HCT116 (cell line): Measurements from ENCODE around the gene PDE8A. TPM values are rescaled to one million over a fixed set of nuclear protein-coding genes. Genes with fewer than 3 reads are reported as not detected.

ENCODE experiments used
- ATAC-seq: fragments of 200-7000 bp; cut with Tn5 transposase; 2 replicates; pipeline ENCODE4 v1.9.1; 2020; ENCODE audit warnings: mild to moderate bottlenecking, moderate library complexity
- BruUV-seq: library from RNA; stranded (reverse); fragments of 400-500 nt; replicated peaks from 2 replicates; lab custom pipeline; 2021; lab: Mats Ljungman, UMichigan
- CTCF ChIA-PET: fragments of 300-600 bp; sonication (Branson Sonifier 250); formaldehyde crosslinking; loops from one replicate; lab custom pipeline; 2021; ENCODE audit warnings: antibody characterized with exemption; lab: Charles Lee
- POLR2A ChIA-PET: fragments of 300-600, 350-600 bp; sonication (Branson Sonifier 250); formaldehyde crosslinking; loops from one replicate; lab custom pipeline; 2021; ENCODE audit warnings: antibody characterized with exemption; lab: Charles Lee
- RAD21 ChIA-PET, 2 experiments: fragments of 300-600 bp; sonication (Branson Sonifier 250); formaldehyde crosslinking; loops; one replicate each; lab custom pipeline; 2023; ENCODE audit warnings: low total read pairs in 2 of 2; ENCODE audit not compliant: uncharacterized antibody in 2 of 2, unreplicated experiment in 2 of 2, low non-redundant PET in 1 of 2; lab: Charles Lee
- DNase-seq: peaks from one replicate; pipeline ENCODE4 v3.0.0-alpha.2; 2010; ENCODE audit warnings: low read depth, low spot score
- H2AFZ ChIP-seq: fragments of 200-600 bp; shearing (Covaris generic), sonication (generic); 2 replicates; pipeline ENCODE4 v1.6.1; 2017; ENCODE audit warnings: low read depth, mixed run types, mixed read lengths, antibody characterized with exemption, low read length; ENCODE audit not compliant: poor library complexity, severe bottlenecking
- H3K27ac ChIP-seq: 2 replicates; pipeline ENCODE4 v1.5.1; 2012; ENCODE audit warnings: low read depth, low read length
- H3K27me3 ChIP-seq: fragments of 200-600 bp; sonication (generic); 2 replicates; pipeline ENCODE4 v1.6.1; 2016; ENCODE audit warnings: mixed run types, low read length, mixed read lengths; ENCODE audit not compliant: insufficient read depth
- H3K36me3 ChIP-seq, 2 experiments: fragments of 200-500 bp in 1 of 2; fragments of 200-600 bp in 1 of 2; sonication (Bioruptor generic) in 1 of 2; sonication (generic) in 1 of 2; 2 replicates each; pipeline versions ENCODE4 v1.5.1 to v1.6.1; 2014 to 2016; ENCODE audit warnings: low read length in 2 of 2, inconsistent platforms in 1 of 2, mixed read lengths in 1 of 2, mixed run types in 1 of 2; ENCODE audit not compliant: insufficient read depth in 2 of 2, control insufficient read depth in 1 of 2
- H3K4me1 ChIP-seq, 2 experiments: fragments of 200-600 bp in 1 of 2; sonication (generic) in 1 of 2; 2 replicates each; pipeline versions ENCODE4 v1.5.1 to v1.6.1; 2012 to 2017; ENCODE audit warnings: low read length in 2 of 2, inconsistent platforms in 1 of 2, mild to moderate bottlenecking in 1 of 2, mixed read lengths in 1 of 2, mixed run types in 1 of 2, moderate library complexity in 1 of 2; ENCODE audit not compliant: insufficient read depth in 2 of 2, control insufficient read depth in 1 of 2
- H3K4me2 ChIP-seq: fragments of 200-600 bp; sonication (generic); 2 replicates; pipeline ENCODE4 v1.6.1; 2017; ENCODE audit warnings: mixed run types, low read length, mixed read lengths
- H3K4me3 ChIP-seq, 2 experiments: fragments of 200-600 bp in 1 of 2; sonication (generic) in 1 of 2; replicated peaks in 1 of 2; 2 replicates each; pipeline ENCODE4 v1.5.1; 2011 to 2016; ENCODE audit warnings: low read length in 2 of 2, control low read depth in 1 of 2, low read depth in 1 of 2, mild to moderate bottlenecking in 1 of 2, mixed read lengths in 1 of 2, mixed run types in 1 of 2
- H3K79me2 ChIP-seq: fragments of 200-600 bp; sonication (generic); 2 replicates; pipeline ENCODE4 v1.6.1; 2017; ENCODE audit warnings: mild to moderate bottlenecking, mixed run types, low read length, moderate library complexity, mixed read lengths; ENCODE audit not compliant: insufficient read depth
- H3K9ac ChIP-seq: fragments of 200-600 bp; sonication (generic); 2 replicates; pipeline ENCODE4 v1.6.1; 2016; ENCODE audit warnings: low read length, mixed read lengths
- H3K9me2 ChIP-seq: fragments of 200-600 bp; sonication (generic), shearing (Covaris generic); 2 replicates; pipeline ENCODE4 v1.6.1; 2017; ENCODE audit warnings: mixed run types, mild to moderate bottlenecking, moderate library complexity; ENCODE audit not compliant: insufficient read depth
- H3K9me3 ChIP-seq, 2 experiments: fragments of 200-500 bp in 1 of 2; fragments of 200-600 bp in 1 of 2; sonication (Bioruptor generic) in 1 of 2; sonication (generic) in 1 of 2; 2 replicates each; pipeline ENCODE4 v1.6.1; 2014 to 2017; ENCODE audit warnings: low read length in 2 of 2, mixed read lengths in 2 of 2, inconsistent platforms in 1 of 2, low read depth in 1 of 2, mild to moderate bottlenecking in 1 of 2, mixed run types in 1 of 2, moderate library complexity in 1 of 2; ENCODE audit not compliant: control insufficient read depth in 1 of 2, insufficient read depth in 1 of 2
- H4K20me1 ChIP-seq: fragments of 200-600 bp; sonication (generic), shearing (Covaris generic); 2 replicates; pipeline ENCODE4 v1.6.1; 2017; ENCODE audit warnings: mixed run types, mild to moderate bottlenecking, moderate library complexity; ENCODE audit not compliant: insufficient read depth
- CEBPB ChIP-seq: IDR thresholded peaks from 2 replicates; pipeline ENCODE4 v1.6.1; 2012; ENCODE audit warnings: low read depth
- CTCF ChIP-seq, 3 experiments: fragments of 200-600 bp in 1 of 3; sonication (generic) in 1 of 3; IDR thresholded peaks in 2 of 3; conservative IDR thresholded peaks in 1 of 3; 2 replicates each; pipeline ENCODE4 v1.5.1; 2012 to 2017; ENCODE audit warnings: low read depth in 2 of 3, low read length in 2 of 3, antibody characterized with exemption in 1 of 3, borderline replicate concordance in 1 of 3, control low read depth in 1 of 3, mild to moderate bottlenecking in 1 of 3, mixed read lengths in 1 of 3, mixed run types in 1 of 3, moderate library complexity in 1 of 3; ENCODE audit not compliant: insufficient read depth in 1 of 3
- EGR1 ChIP-seq: IDR thresholded peaks from 2 replicates; pipeline ENCODE4 v1.6.1; 2012; ENCODE audit warnings: low read depth
- EZH2 ChIP-seq: fragments of 200-600 bp; sonication (generic); IDR thresholded peaks from 2 replicates; pipeline ENCODE4 v1.6.1; 2017; ENCODE audit warnings: antibody characterized with exemption, mixed run types
- FOSL1 ChIP-seq: IDR thresholded peaks from 2 replicates; pipeline ENCODE4 v1.6.1; 2012; ENCODE audit warnings: low read depth
- JUND ChIP-seq: IDR thresholded peaks from 2 replicates; pipeline ENCODE4 v1.6.1; 2012
- POLR2A ChIP-seq: IDR thresholded peaks from 2 replicates; pipeline ENCODE4 v1.7.0; 2011; ENCODE audit warnings: borderline replicate concordance; ENCODE audit not compliant: insufficient read depth, insufficient read length; ENCODE audit errors: extremely low read depth
- RAD21 ChIP-seq: IDR thresholded peaks from 2 replicates; pipeline ENCODE4 v1.6.1; 2012; ENCODE audit warnings: low read depth, mild to moderate bottlenecking
- SP1 ChIP-seq: IDR thresholded peaks from 2 replicates; pipeline ENCODE4 v1.6.1; 2012; ENCODE audit warnings: low read depth
- SRF ChIP-seq: IDR thresholded peaks from 2 replicates; pipeline ENCODE4 v1.6.1; 2012; ENCODE audit warnings: low read depth
- TCF7L2 ChIP-seq: IDR thresholded peaks from 2 replicates; pipeline ENCODE4 v1.7.0; 2011; ENCODE audit warnings: borderline replicate concordance, inconsistent platforms; ENCODE audit not compliant: insufficient read depth, insufficient read length; ENCODE audit errors: extremely low read depth
- YY1 ChIP-seq: IDR thresholded peaks from 2 replicates; pipeline ENCODE4 v1.6.1; 2011; ENCODE audit warnings: low read length, low read depth, moderate library complexity, mild to moderate bottlenecking; ENCODE audit not compliant: insufficient replicate concordance; ENCODE audit errors: extremely low read depth
- intact Hi-C: fragments of 100-400 bp; cut with micrococcal nuclease; formaldehyde crosslinking; loops from 2 replicates; pipeline ENCODE4 v1.10.0; 2022
- total RNA-seq: library from RNA; stranded (reverse); gene quantifications from one replicate; pipeline ENCODE4 v1.2.1, GENCODE V29; 2021; ENCODE audit not compliant: unreplicated experiment

PDE8A gene
- total RNA-seq, 1 experiment from 2014 or later: 37.8 TPM

DNA sequence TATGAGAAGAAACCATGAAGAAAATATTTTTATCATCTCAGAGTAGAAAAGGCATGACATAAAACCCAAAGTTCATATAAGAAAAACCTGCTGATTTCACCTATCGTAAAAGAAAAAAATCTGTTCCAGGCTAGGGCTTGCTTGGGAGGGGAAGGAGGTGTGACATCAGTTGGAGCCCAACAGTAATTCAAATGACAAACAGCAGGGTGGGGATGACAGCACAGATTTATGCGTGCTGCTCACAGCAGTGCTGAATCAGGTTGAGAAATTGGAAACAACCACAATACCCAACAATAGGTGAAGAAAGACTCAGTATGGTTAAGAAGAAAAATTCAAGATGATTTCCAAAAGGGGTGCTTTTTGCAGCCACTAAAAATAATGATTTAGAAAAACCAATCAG lies 172.4 kb downstream of the PDE8A start:
- intact Hi-C loops: no loop called here
- no TSS peak for BruUV-seq
- Histone ChIP-seq H3K4me2 (no peak overlapping the region), H3K9me3 (no peaks in the 10 kb centered on the region), H3K4me1 (no peaks in the 10 kb centered on the region), H3K4me3 (no peak overlapping the region), H3K9me2 (no peaks in the 10 kb centered on the region), H2AFZ (no peak overlapping the region), H3K27me3 (no peaks in the 10 kb centered on the region), H3K36me3 (no peaks in the 10 kb centered on the region), H3K27ac (no peak overlapping the region), H3K9ac (no peak overlapping the region), H4K20me1 (no peaks in the 10 kb centered on the region), H3K79me2 (no peaks in the 10 kb centered on the region)
- no peak for ATAC-seq
- ChIA-PET RAD21 (no interaction called here), POLR2A (no interaction called here), CTCF (no interaction called here)
- no peak for DNase-seq
- TF ChIP-seq FOSL1 (no peak), TCF7L2 (no peak), RAD21 (no peak), EGR1 (no peak), YY1 (no peak), CEBPB (no peak), JUND (no peak), POLR2A (no peak), SRF (no peak), CTCF (IDR thresholded peaks at IDR 0.05 in 2 of 3, conservative IDR thresholded peaks at IDR 0.05 in 1 of 3; ENCODE audit: borderline replicate concordance in 1 of 3, insufficient read depth in 1 of 3, low read depth in 2 of 3, low read length in 2 of 3) (no peak)

- no peak for ATAC-seq
- RAD21 ChIA-PET: no interaction called here
- no peak overlapping the region for H3K4me2 ChIP-seq
Observed at GRCh38 chr15:85155360-85155759, 173.7 kb downstream of the PDE8A start.

More at GRCh38 chr15:85155360-85155759, 173.7 kb downstream of the PDE8A start:
- ChIA-PET POLR2A (no interaction called here), CTCF (no interaction called here)
- no peak overlapping the region for H3K4me3 ChIP-seq
- no TSS peak for BruUV-seq
- H3K27ac ChIP-seq: no peak overlapping the region
- no peaks in the 10 kb centered on the region for H3K9me3 ChIP-seq
- no peaks in the 10 kb centered on the region for H3K36me3 ChIP-seq
- no peaks in the 10 kb centered on the region for H3K9me2 ChIP-seq
- no peaks in the 10 kb centered on the region for H3K79me2 ChIP-seq
- no peak overlapping the region for H2AFZ ChIP-seq
- DNase-seq: no peak
- H4K20me1 ChIP-seq: no peaks in the 10 kb centered on the region
- no peak overlapping the region for H3K9ac ChIP-seq
- TF ChIP-seq SP1 (no peak), EZH2 (no peak)
- H3K4me1 ChIP-seq: no peaks in the 10 kb centered on the region
- H3K27me3 ChIP-seq: no peaks in the 10 kb centered on the region
- intact Hi-C loops: no loop called here
